GM12865 (cell line): ENCODE results near the gene OR56A3.

Source experiments
- DNase-seq: peaks from one replicate; pipeline ENCODE4 v3.0.0; 2010; ENCODE audit warnings: low read depth
- H3K4me3 ChIP-seq: 2 replicates; pipeline ENCODE4 v1.5.1; 2011; ENCODE audit warnings: mild to moderate bottlenecking, low read depth, low read length, control low read depth
- TF ChIP-seq, protein P1 (sequence below): IDR thresholded peaks from 2 replicates; pipeline ENCODE4 v1.5.1; 2011; ENCODE audit warnings: low read length, control low read depth, low read depth, inconsistent platforms; ENCODE audit not compliant: insufficient read depth; ENCODE audit errors: missing control alignments

The OR56A3 gene

GRCh38 chr11:5992604-5993251 is 50.7 kb downstream of the OR56A3 start:
- DNase-seq, result peak; percentile 21
- no peak overlapping the region for H3K4me3 ChIP-seq
- TF ChIP-seq, protein P1, sequence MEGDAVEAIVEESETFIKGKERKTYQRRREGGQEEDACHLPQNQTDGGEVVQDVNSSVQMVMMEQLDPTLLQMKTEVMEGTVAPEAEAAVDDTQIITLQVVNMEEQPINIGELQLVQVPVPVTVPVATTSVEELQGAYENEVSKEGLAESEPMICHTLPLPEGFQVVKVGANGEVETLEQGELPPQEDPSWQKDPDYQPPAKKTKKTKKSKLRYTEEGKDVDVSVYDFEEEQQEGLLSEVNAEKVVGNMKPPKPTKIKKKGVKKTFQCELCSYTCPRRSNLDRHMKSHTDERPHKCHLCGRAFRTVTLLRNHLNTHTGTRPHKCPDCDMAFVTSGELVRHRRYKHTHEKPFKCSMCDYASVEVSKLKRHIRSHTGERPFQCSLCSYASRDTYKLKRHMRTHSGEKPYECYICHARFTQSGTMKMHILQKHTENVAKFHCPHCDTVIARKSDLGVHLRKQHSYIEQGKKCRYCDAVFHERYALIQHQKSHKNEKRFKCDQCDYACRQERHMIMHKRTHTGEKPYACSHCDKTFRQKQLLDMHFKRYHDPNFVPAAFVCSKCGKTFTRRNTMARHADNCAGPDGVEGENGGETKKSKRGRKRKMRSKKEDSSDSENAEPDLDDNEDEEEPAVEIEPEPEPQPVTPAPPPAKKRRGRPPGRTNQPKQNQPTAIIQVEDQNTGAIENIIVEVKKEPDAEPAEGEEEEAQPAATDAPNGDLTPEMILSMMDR, result peak; percentile 50

DNA sequence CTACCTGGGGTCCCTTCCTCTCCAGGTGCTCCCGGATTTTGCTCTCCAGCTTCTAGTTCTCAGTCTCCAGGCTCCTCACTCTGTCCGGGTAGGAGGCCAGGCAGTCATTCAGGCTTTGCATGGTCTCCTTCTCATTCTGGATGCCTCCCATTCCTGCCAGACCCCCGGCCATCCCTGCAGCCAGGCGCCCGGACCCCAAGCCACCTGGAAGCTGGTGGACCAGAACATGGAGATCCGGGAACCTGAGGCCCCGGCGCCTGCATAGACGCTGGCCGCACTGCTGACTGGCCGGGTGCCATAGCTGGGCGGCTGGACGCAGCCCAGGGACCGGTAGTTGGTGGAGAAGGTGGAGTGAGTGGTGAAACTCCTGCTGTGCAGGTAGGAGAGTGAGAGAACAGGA is 52.7 kb downstream of the OR56A3 start:
- TF ChIP-seq, protein P1, result no peak
- H3K4me3 ChIP-seq, result no peak overlapping the region
- DNase-seq, result no peak
